ENCODE results near the gene PGAP3.

The PGAP3 gene

DNA sequence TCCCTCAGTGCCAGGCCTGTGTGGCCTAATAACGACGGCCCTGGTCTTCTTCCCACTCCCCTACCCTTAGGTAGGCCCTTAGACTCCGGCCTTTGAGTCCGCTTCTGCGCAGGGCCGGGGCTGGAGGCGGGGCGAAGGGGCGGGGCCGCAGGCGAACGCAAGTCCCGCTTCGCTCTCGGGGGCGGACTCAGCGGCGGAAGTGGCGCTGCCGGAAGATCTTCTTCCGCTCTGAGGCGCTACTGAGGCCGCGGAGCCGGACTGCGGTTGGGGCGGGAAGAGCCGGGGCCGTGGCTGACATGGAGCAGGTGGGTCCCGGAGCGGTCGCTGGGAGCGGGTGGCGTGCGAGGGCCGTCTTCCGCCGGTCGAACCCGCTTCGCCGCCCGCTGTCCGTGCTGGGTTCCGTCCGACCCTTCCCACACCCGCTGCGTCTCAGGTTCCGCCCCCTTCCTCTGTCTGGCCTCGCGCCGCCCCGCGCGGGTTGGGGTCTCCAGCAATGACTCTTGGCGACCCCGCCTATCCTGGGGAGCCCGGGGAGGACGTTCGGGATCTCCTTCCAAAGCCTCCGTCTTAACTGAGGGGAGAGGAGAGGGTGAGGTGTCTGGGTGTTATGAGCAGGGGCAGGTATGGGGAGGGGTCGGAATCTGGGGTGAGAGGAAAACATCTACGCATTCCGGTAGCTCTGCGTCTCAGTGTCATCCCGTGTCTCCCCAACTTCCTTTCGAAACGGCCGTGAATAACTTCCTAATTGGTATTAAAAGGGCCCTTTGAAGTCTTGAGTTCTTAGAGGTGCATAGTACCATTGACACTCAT lies 50.7 kb downstream of the PGAP3 start, which contains the start of gene STARD3:
TSS of gene STARD3 (plus strand) at position 218 of the 810 bp plus-strand sequence. CDS start 16,388 bp downstream, outside the sequence.
- peak; percentile 89 for DNase-seq (ENCODE audit: low spot score)

DNA sequence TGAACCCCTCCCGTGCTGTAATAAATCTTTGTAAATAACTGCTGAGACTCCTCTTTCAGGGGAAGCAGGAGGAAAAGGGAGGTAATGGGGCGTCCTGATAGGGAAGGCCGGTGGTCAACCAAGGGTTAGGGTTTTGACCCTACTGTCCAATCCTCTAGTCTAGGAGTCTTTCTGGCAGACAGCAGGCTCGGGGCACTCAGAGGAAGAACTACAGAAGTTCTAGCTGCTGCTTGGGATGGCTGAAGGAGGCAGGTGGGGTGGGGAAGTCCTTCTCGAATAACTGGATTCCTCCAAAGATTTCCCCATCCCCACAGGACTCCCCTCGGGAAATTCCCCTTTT lies 51.3 kb downstream of the PGAP3 start:
- no peak for DNase-seq (ENCODE audit: low spot score)

DNA sequence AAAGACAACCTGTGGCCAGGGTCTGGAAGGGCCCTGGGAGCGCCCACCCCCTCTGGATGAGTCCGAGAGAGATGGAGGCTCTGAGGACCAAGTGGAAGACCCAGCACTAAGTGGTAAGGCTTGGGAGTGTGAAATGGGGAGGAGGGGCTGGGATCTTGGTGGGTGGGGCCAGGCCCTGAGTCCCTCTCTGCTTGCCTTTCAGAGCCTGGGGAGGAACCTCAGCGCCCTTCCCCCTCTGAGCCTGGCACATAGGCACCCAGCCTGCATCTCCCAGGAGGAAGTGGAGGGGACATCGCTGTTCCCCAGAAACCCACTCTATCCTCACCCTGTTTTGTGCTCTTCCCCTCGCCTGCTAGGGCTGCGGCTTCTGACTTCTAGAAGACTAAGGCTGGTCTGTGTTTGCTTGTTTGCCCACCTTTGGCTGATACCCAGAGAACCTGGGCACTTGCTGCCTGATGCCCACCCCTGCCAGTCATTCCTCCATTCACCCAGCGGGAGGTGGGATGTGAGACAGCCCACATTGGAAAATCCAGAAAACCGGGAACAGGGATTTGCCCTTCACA lies 52.2 kb downstream of the PGAP3 start:
- no peak for DNase-seq (ENCODE audit: low spot score)

GRCh38 chr17:39634384-39634871 lies 53.4 kb downstream of the PGAP3 start:
- DNase-seq (ENCODE audit: low spot score) = peak; percentile 24

GRCh38 chr17:39633570-39634183 lies 54.2 kb downstream of the PGAP3 start:
- no peak for DNase-seq (ENCODE audit: low spot score)

DNA sequence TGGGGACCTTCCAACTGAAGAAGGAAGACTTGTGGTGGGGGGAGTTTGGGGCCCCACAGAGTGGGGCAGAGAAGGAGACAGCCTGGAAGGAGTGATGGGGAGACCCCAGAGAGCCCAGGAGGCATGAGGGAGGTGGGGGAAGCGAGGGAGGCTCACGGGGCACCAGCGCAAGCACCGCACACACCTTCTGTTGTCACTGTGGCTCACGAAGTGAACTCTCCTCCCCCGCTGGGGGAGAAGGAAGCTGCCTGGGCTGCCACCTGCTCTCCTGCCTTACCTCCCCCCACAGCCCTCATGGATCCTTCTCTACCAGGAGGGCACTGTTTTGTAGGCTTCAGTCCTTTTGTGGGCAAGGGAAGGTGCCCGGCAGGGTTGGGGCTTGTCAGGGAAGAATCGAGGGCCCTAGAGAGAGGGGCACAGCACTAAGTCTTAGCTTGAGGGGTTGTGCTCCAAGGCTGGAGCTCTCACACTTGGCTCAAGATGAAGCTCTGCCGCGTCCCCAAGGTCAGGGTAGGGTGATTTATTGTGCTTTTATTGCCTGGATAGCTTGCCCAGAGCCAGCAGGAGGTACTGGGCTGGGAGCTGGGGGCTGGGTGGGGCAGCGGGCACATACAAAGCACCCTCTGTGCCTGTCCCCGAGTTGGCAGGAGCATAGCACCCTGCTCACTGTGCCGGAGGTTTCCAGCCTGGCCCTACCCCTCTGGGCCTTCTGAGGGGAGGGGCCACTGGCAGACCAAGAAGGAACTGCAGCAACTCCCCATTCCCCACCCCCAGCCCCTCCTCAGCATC lies 55.5 kb downstream of the PGAP3 start:
- no peak for DNase-seq (ENCODE audit: low spot score)

DNA sequence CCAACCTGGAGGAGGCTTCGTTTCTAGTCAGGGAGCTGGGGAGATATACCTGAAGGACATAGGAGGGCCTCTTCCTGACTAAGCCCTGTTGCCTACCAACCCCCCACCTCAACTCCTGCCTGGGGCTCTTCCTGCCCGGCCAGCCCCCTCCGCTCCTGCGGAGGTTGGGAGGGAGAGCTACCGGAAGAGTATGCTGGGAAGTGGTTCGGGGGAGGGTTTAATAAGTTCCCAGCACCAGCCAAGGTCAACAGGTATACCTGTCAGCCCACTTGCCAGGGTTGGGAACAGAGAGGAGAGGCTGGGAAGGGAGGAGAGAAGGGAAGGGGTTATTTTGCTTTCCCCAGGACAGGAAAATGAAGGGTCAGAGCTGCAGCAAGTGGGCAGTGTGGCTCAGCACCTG lies 56.5 kb downstream of the PGAP3 start:
- no peak for DNase-seq (ENCODE audit: low spot score)

DNA sequence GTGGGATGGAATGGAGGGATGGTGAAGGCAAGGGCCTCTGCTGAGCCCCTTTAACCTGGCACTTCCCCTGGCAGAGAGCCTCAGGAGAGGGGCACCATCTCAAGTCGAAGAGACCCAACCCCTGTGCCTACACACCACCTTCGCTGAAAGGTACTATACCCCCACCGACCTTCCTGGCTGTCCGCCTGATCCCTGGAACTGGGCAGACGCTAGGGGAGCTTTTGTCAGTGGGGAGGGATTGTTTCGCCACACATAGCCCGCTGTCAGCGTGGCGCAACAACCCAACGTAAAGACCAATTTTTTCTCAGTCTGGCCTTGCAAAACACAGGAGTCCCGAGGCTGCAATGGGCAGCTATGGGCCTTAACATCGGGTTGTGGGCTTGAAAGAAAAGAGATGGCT lies 58.0 kb downstream of the PGAP3 start:
- no peak for DNase-seq (ENCODE audit: low spot score)

GRCh38 chr17:39629494-39629880 lies 58.4 kb downstream of the PGAP3 start:
- no peak for DNase-seq (ENCODE audit: low spot score)

DNA sequence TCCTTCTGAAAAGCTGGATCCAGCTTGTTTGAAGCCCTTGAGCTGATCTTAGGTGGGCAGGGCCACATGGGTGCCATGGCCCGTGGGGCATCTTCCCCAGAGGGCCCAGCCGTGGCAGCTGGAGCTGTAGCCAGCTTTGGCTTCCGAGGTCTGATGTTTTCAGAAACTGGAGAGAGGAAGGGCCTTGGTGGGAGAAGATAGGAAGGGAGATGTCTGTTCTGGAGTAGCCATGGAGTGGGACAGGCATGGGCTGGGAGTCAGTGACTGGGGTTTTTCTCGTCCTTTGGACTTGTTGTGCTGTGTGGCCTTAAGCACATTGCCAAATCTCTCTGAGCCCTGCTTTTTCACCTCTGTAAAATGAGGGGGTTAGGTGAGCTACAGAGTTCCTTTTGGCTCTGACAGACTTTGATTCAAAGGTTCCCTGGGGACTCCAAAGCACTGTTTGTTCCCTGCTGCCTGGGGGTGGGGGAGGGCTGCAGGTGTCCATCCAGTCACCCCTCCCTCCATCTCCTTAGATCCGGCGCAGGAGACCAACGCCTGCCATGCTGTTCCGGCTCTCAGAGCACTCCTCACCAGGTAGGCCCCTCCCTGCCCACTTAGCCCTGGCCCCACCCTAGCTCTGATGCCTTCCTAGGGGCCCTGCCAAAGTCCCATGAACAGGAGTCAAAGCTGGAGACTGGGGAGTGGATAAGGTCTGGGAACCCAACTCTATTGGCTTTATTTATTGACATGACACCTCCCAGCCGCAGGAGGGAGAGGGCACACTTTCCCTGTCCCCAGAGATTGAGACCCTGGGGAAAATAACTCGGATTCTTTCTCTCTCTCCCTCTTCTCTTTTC lies 59.0 kb downstream of the PGAP3 start:
- DNase-seq (ENCODE audit: low spot score) = no peak

DNA sequence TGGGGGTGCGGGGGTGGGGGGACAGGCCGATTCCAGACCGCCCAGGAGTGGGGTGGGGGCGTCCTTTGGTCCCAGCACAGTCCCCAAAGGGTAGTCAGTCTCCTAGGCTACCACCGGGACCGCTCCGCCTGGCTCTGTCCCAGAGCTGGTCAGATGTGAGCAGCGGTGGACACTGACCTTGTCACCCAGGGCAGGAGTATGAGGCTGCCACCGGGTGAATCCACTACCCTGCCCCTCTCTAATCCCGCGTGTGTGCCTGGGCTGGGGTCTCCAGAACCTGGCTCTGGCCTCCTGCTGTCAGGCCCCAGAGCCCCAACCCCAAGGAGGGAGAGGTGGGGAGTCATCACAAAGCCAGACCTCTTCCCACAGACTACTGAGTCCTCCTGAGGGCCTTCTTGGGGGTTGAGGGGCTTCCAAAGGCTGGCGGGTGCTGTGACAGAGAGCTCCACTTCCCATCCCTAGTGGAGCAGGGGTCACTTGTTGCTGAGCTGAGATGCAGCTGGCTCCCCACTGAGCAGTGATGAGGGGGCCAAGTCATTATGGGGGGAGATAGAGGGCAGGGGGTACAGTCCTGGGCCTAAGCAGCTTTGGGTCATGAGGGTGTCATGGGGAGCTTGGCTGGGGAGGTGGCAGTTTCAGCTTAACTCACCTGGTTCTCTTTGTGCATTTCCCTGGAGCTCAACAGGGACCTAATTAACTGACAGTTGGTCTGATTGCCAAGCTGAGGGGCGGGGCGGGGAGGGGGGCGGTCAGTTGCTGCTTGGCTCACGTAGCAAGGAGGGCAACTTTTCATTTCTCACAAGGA lies 59.9 kb downstream of the PGAP3 start:
- no peak for DNase-seq (ENCODE audit: low spot score)

GRCh38 chr17:39627047-39627711 lies 60.7 kb downstream of the PGAP3 start:
- DNase-seq (ENCODE audit: low spot score) = no peak

DNA sequence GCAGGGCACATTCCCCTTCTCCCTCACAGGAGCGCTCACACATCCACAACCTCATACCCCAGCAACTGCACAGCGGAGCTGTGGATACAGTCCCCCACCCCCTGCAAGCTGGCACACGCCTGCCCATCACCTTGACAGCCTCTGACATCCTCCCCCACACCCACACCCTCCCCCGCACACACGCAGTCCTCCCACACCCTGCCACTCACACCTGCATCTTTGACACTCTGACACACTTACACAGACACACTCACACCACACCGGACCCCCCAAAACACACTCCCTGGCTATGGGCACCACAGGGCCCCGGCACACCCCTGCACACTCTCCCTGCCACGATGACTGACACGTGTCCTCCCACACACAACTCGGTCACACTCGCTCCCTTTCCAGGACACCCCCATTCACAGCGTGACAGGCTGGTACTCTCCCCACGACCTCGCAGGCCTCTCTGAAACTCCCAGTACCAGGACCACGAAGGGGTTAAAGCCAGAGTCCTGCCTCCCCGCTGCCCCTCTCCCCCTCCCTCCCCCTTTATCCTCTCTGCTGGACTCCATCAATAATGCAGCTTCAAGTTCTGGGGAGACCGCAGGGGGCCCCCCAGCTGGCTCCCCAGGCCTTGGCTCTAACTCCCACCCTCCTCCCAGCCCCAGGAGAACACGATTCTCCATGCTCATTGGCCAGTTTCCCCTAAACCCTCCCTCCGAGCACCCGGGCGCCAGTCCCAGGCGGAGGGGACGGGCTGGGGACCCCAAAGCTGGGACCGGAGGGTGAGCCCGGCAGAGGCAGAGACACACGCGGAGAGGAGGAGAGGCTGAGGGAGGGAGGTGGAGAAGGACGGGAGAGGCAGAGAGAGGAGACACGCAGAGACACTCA lies 61.4 kb downstream of the PGAP3 start, which contains the start of gene PPP1R1B:
TSS of gene PPP1R1B (plus strand) at position 782 of the 876 bp plus-strand sequence. CDS start 441 bp downstream, outside the sequence.
- no peak for DNase-seq (ENCODE audit: low spot score)

DNA sequence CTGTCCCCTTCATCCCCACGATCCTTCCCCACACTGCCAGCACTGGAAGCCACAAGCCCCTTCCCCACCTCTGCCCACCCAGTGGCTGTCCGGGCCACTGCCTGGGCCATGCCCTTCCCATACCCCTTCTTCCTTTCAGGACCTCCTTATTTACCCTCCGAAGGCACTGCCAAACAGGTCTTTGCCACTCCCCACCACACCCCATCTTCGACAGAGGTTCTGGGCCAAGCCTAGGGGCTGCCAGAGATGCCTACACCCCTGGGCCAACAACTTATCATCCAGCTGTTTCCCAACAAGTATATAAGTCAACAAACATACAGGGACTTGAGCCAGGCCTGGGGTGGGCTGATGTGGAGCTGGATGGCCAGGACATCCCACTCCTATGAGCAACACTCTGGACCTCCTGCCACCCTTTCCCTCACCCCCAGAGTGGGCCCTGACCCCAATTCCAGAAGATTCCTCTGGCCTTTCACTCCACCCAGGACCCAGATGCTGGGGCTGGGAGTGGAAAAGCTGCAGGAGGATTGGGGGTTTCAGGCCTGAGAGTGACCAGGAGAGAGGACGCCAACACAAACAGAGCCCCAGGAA lies 62.6 kb downstream of the PGAP3 start:
- no peak for DNase-seq (ENCODE audit: low spot score)

GRCh38 chr17:39624313-39624712 lies 63.5 kb downstream of the PGAP3 start:
- no peak for DNase-seq (ENCODE audit: low spot score)

DNA sequence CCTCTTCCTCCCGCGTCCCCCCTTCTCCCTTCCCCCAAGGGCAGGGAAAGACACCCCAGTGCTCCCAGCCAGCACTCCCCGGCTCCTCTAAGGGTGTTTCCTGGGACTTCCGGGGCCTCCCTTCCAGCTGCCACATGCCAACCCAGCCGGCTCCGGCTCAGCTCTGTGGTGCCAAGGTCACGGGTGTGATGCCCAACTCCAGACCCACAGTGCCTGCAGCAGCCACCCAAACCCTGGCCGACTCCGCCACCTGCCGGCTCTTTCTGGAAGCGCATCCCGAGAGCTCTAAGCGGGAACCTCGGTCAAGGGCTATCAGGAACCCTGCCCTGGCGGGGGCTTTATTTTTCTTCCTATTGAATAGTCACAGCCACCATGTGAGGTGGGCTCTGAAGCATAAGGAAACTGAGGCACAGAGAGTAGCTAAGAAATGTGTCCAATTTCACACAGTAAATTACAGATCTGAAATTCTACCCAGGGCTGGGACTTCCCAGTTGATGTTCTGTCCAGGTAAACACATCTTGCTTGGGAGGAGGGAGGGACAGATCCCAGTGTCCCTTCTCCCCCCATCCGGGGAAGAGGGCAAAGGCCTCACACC lies 64.4 kb downstream of the PGAP3 start:
- DNase-seq (ENCODE audit: low spot score) = peak; percentile 80

- DNase-seq (ENCODE audit: low spot score) = peak; percentile 30
These were observed 65.4 kb downstream of the PGAP3 start for GRCh38 chr17:39622380-39623006.
